Panc1 (cell line): Measurements from ENCODE around the gene CCDC191. TPM values are rescaled to one million over a fixed set of nuclear protein-coding genes. Genes with fewer than 3 reads are reported as not detected.

ENCODE experiments used
- ATAC-seq: fragments of 200-7000 bp; cut with Tn5 transposase; 2 replicates; pipeline ENCODE4 v1.9.1; 2020; ENCODE audit warnings: mild to moderate bottlenecking, moderate library complexity
- BruUV-seq: library from RNA; stranded (reverse); fragments of 400-500 nt; replicated peaks from 2 replicates; lab custom pipeline; 2021; lab: Mats Ljungman, UMichigan
- CTCF ChIA-PET: fragments of 300-600 bp; sonication (Branson Sonifier 250); formaldehyde crosslinking; loops from one replicate; lab custom pipeline; 2022; ENCODE audit warnings: antibody characterized with exemption; lab: Charles Lee
- POLR2A ChIA-PET: fragments of 300-600 bp; sonication (Branson Sonifier 250); formaldehyde crosslinking; loops from one replicate; lab custom pipeline; 2022; ENCODE audit warnings: antibody characterized with exemption; lab: Charles Lee
- DNase-seq: peaks from one replicate; pipeline ENCODE4 v3.0.0-alpha.2; 2010; ENCODE audit warnings: low read depth, low spot score
- H3K27ac ChIP-seq: 2 replicates; pipeline ENCODE4 v1.5.1; 2011; ENCODE audit warnings: mild to moderate bottlenecking, low read length, inconsistent platforms
- H3K27me3 ChIP-seq: fragments of 200-500 bp; sonication (Bioruptor generic); 2 replicates; pipeline ENCODE4 v1.6.0; 2014; ENCODE audit warnings: low read length, inconsistent platforms; ENCODE audit not compliant: control insufficient read depth, insufficient read depth
- H3K36me3 ChIP-seq: fragments of 200-500 bp; sonication (Bioruptor generic); 2 replicates; pipeline ENCODE4 v1.5.1; 2014; ENCODE audit warnings: inconsistent platforms, mild to moderate bottlenecking, low read length, moderate library complexity; ENCODE audit not compliant: control insufficient read depth, insufficient read depth
- H3K4me1 ChIP-seq: 2 replicates; pipeline ENCODE4 v1.5.1; 2011; ENCODE audit warnings: inconsistent platforms, mild to moderate bottlenecking, low read length, moderate library complexity; ENCODE audit not compliant: control insufficient read depth, insufficient read depth
- H3K4me3 ChIP-seq, 2 experiments: 2 replicates each; pipeline ENCODE4 v1.5.1; 2011 to 2012; ENCODE audit warnings: low read depth in 2 of 2, low read length in 2 of 2, mild to moderate bottlenecking in 2 of 2, inconsistent platforms in 1 of 2, moderate library complexity in 1 of 2
- H3K9me3 ChIP-seq: fragments of 200-500 bp; sonication (Bioruptor generic); 2 replicates; pipeline ENCODE4 v1.5.1; 2014; ENCODE audit warnings: low read depth, mild to moderate bottlenecking, inconsistent platforms, low read length, moderate library complexity; ENCODE audit not compliant: control insufficient read depth, insufficient read depth
- POLR2AphosphoS5 ChIP-seq: IDR thresholded peaks from 2 replicates; pipeline ENCODE4 v1.6.1; 2012; ENCODE audit warnings: mild to moderate bottlenecking, low read depth, low read length, moderate library complexity
- REST ChIP-seq, 2 experiments: IDR thresholded peaks; 2 replicates each; pipeline ENCODE4 v1.6.1; 2011 to 2012; ENCODE audit warnings: low read depth in 2 of 2, control low read depth in 1 of 2, low read length in 1 of 2, mild to moderate bottlenecking in 1 of 2, moderate library complexity in 1 of 2; ENCODE audit not compliant: insufficient read depth in 1 of 2
- SIN3A ChIP-seq: IDR thresholded peaks from 2 replicates; pipeline ENCODE4 v1.6.1; 2012; ENCODE audit warnings: low read depth, mild to moderate bottlenecking, low read length, moderate library complexity, borderline replicate concordance; ENCODE audit not compliant: insufficient read depth
- TCF7L2 ChIP-seq: IDR thresholded peaks from 2 replicates; pipeline ENCODE4 v1.6.1; 2011; ENCODE audit warnings: mild to moderate bottlenecking, low read depth, low read length, inconsistent platforms
- in situ Hi-C: cut with HindIII; loops from 2 replicates; pipeline ENCODE4 v1.10.0; 2016; ENCODE audit warnings: low sequenced_read_pairs, low pct_unique_long_range_greater_than_20kb
- intact Hi-C: fragments of 100-400 bp; cut with micrococcal nuclease; formaldehyde crosslinking; loops from one replicate; pipeline ENCODE4 v1.10.0; 2022; ENCODE audit not compliant: unreplicated experiment
- total RNA-seq: library from RNA; stranded (reverse); gene quantifications from one replicate; pipeline ENCODE4 v1.2.1, GENCODE V29; 2021; ENCODE audit not compliant: unreplicated experiment
- TF ChIP-seq, protein P1 (sequence below): fragments of 450-650 bp; IDR thresholded peaks from 2 replicates; pipeline ENCODE4 v1.5.1; 2017; ENCODE audit warnings: mild to moderate bottlenecking

The CCDC191 gene
- total RNA-seq, 1 experiment from 2014 or later: 5.6 TPM

GRCh38 chr3:113927556-113927955, 128.8 kb downstream of the CCDC191 start:
- POLR2A ChIA-PET: no interaction called here
- ATAC-seq (no peak), DNase-seq (no peak)
- no TSS peak for BruUV-seq
- CTCF ChIA-PET: no interaction called here
- TF ChIP-seq, protein P1, sequence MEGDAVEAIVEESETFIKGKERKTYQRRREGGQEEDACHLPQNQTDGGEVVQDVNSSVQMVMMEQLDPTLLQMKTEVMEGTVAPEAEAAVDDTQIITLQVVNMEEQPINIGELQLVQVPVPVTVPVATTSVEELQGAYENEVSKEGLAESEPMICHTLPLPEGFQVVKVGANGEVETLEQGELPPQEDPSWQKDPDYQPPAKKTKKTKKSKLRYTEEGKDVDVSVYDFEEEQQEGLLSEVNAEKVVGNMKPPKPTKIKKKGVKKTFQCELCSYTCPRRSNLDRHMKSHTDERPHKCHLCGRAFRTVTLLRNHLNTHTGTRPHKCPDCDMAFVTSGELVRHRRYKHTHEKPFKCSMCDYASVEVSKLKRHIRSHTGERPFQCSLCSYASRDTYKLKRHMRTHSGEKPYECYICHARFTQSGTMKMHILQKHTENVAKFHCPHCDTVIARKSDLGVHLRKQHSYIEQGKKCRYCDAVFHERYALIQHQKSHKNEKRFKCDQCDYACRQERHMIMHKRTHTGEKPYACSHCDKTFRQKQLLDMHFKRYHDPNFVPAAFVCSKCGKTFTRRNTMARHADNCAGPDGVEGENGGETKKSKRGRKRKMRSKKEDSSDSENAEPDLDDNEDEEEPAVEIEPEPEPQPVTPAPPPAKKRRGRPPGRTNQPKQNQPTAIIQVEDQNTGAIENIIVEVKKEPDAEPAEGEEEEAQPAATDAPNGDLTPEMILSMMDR: no peak
- TF ChIP-seq SIN3A: no peak
- TF ChIP-seq REST (IDR thresholded peaks at IDR 0.05; ENCODE audit: insufficient read depth in 1 of 2, low read depth in 2 of 2, low read length in 1 of 2): no peak
- TF ChIP-seq POLR2AphosphoS5: no peak
- no peak for TF ChIP-seq TCF7L2
- no peak overlapping the region for H3K4me3 ChIP-seq
- no peak overlapping the region for H3K27ac ChIP-seq
- in situ Hi-C loops: no loop called here
- H3K4me1 ChIP-seq: no peaks in the 10 kb centered on the region
- H3K36me3 ChIP-seq: no peaks in the 10 kb centered on the region
- H3K27me3 ChIP-seq: peaks cover 2% of the 10 kb centered on the region; the same call in 1 of the 2 replicates
- intact Hi-C loops: no loop called here
- no peaks in the 10 kb centered on the region for H3K9me3 ChIP-seq

- in situ Hi-C loops: no loop called here
- ATAC-seq: no peak
- BruUV-seq: no TSS peak
- ChIA-PET CTCF (no interaction called here), POLR2A (no interaction called here)
- TF ChIP-seq REST (IDR thresholded peaks at IDR 0.05; ENCODE audit: insufficient read depth in 1 of 2, low read depth in 2 of 2, low read length in 1 of 2): no peak
- no peak for TF ChIP-seq SIN3A
- TF ChIP-seq, protein P1: no peak
- TF ChIP-seq POLR2AphosphoS5: no peak
- TF ChIP-seq TCF7L2: no peak
- Histone ChIP-seq H3K27me3 (no peaks in the 10 kb centered on the region), H3K9me3 (no peaks in the 10 kb centered on the region), H3K27ac (no peak overlapping the region), H3K4me3 (no peak overlapping the region), H3K4me1 (no peaks in the 10 kb centered on the region), H3K36me3 (no peaks in the 10 kb centered on the region)
- intact Hi-C loops: no loop called here
- no peak for DNase-seq
These were observed 141.7 kb downstream of the CCDC191 start for GRCh38 chr3:113914646-113915045.

Other genes starting within 250 kb of the CCDC191 start
- gene GRAMD1C, start 217.7 kb downstream of the CCDC191 start, total RNA-seq: 3.9 TPM
- gene ZDHHC23, start 108.5 kb downstream of the CCDC191 start, total RNA-seq: 23.6 TPM
- 51.6 TPM for gene QTRT2, start 211 bp upstream of the CCDC191 start, total RNA-seq
- gene DRD3, start 122.5 kb upstream of the CCDC191 start, total RNA-seq: not detected
- gene ZNF80, start 181.1 kb upstream of the CCDC191 start, total RNA-seq: not detected
- gene TIGIT, start 237.5 kb upstream of the CCDC191 start, total RNA-seq: not detected